Lower leg skin (tissue), 3 donors: ENCODE measurements around the gene NDRG3.

Experiments used
- POLR2A ChIP-seq, 2 donors: fragments of 450-650 bp; IDR thresholded peaks; one replicate each; pipeline ENCODE4 v1.6.1; 2016 to 2017; ENCODE audit warnings: antibody characterized with exemption in 2 of 2, mild to moderate bottlenecking in 1 of 2, moderate library complexity in 1 of 2
- TF ChIP-seq, protein P1 (sequence below), 3 donors: fragments of 450-650 bp; IDR thresholded peaks; one replicate each; pipeline ENCODE4 v1.5.1; 2016; ENCODE audit warnings: antibody characterized with exemption in 3 of 3, mild to moderate bottlenecking in 3 of 3, moderate library complexity in 2 of 3

DNA sequence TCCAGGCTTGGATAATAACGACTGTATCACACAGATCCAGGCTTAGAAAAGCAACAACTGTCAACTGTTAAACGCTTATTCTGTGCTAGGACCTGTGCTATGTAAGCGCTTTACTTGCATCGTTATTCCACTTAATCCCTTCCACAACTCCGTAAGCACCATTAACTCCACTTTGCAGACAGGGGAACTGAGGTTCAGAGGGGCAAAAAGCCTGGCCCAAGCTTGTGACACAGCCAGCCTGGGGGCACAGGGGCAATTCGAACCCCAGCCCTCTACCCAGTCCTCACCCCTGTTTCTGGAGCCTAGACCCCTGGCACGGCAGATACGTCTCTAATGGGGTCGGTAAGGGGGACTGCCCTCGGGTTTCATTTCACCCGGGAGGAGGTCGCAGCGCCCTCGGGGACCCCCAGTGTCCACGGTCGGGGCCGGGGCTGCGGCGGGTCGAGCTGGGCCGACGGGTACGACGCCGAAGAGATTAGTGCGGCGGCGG is 27.3 kb upstream of the NDRG3 start:
- TF ChIP-seq, protein P1, sequence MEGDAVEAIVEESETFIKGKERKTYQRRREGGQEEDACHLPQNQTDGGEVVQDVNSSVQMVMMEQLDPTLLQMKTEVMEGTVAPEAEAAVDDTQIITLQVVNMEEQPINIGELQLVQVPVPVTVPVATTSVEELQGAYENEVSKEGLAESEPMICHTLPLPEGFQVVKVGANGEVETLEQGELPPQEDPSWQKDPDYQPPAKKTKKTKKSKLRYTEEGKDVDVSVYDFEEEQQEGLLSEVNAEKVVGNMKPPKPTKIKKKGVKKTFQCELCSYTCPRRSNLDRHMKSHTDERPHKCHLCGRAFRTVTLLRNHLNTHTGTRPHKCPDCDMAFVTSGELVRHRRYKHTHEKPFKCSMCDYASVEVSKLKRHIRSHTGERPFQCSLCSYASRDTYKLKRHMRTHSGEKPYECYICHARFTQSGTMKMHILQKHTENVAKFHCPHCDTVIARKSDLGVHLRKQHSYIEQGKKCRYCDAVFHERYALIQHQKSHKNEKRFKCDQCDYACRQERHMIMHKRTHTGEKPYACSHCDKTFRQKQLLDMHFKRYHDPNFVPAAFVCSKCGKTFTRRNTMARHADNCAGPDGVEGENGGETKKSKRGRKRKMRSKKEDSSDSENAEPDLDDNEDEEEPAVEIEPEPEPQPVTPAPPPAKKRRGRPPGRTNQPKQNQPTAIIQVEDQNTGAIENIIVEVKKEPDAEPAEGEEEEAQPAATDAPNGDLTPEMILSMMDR (IDR thresholded peaks at IDR 0.05), result no peak
- TF ChIP-seq POLR2A (IDR thresholded peaks at IDR 0.05), result no peak
